H1 (cell line): ENCODE results near the gene CXCL16. TPM values are rescaled to one million over a fixed set of nuclear protein-coding genes. Genes with fewer than 3 reads are reported as not detected.
A peak's percentile ranks its signal among the peaks of the same experiment; 100 is the strongest.

Source experiments
- CTCF ChIA-PET: fragments of 300-600 bp; sonication (Branson Sonifier 250); formaldehyde crosslinking; loops from one replicate; lab custom pipeline; 2021; ENCODE audit not compliant: partially characterized antibody; lab: Charles Lee
- POLR2A ChIA-PET: fragments of 300-600 bp; sonication (Branson Sonifier 250); formaldehyde crosslinking; loops from one replicate; lab custom pipeline; 2021; ENCODE audit warnings: inconsistent platforms; ENCODE audit not compliant: partially characterized antibody; lab: Charles Lee
- DNase-seq, 2 experiments: peaks; one replicate each; pipeline versions ENCODE4 v3.0.0 to v3.0.0-alpha.2; 2010 to 2022; ENCODE audit warnings: low spot score in 2 of 2, low read depth in 1 of 2, mixed read lengths in 1 of 2
- FAIRE-seq: peaks from 2 replicates; lab custom pipeline; 2011; peaks lifted over from hg19 to GRCh38; lab: Jason Lieb, UNC
- H2AFZ ChIP-seq: 2 replicates; pipeline ENCODE4 v1.8.1; 2012; ENCODE audit warnings: low read length, inconsistent platforms
- H2AK5ac ChIP-seq: 2 replicates; pipeline ENCODE4 v1.6.1; 2013; ENCODE audit warnings: low read depth, low read length
- H2BK120ac ChIP-seq: replicated peaks from 2 replicates; pipeline ENCODE3; 2013; ENCODE audit warnings: low read depth, low read length, inconsistent platforms
- H2BK12ac ChIP-seq: 2 replicates; pipeline ENCODE4 v1.6.1; 2013; ENCODE audit warnings: low read depth, low read length
- H2BK15ac ChIP-seq: 2 replicates; pipeline ENCODE4 v1.6.1; 2013; ENCODE audit warnings: low read length
- H2BK20ac ChIP-seq: 2 replicates; pipeline ENCODE4 v1.6.1; 2013; ENCODE audit warnings: low read length
- H2BK5ac ChIP-seq: 2 replicates; pipeline ENCODE4 v1.6.1; 2013; ENCODE audit warnings: low read depth, low read length
- H3K14ac ChIP-seq: 2 replicates; pipeline ENCODE4 v1.6.1; 2013; ENCODE audit warnings: inconsistent platforms; ENCODE audit not compliant: insufficient read length
- H3K18ac ChIP-seq: 2 replicates; pipeline ENCODE4 v1.6.1; 2013; ENCODE audit warnings: low read length; ENCODE audit errors: extremely low read depth
- H3K23ac ChIP-seq: 2 replicates; pipeline ENCODE4 v1.6.1; 2013; ENCODE audit warnings: inconsistent platforms; ENCODE audit not compliant: insufficient read length
- H3K23me2 ChIP-seq: 2 replicates; pipeline ENCODE4 v1.6.1; 2013; ENCODE audit warnings: low read depth, low read length
- H3K27ac ChIP-seq: 2 replicates; pipeline ENCODE4 v1.6.1; 2011; ENCODE audit warnings: low read depth, low read length, inconsistent platforms
- H3K27me3 ChIP-seq, 4 experiments: replicated peaks in 1 of 4; 1 replicate in 1 of 4; 2 replicates in 3 of 4; pipeline versions ENCODE4 v1.6.1 to v1.8.1; 2011 to 2013; ENCODE audit warnings: low read length in 3 of 4, mild to moderate bottlenecking in 3 of 4, inconsistent platforms in 2 of 4, mixed read lengths in 2 of 4, moderate library complexity in 1 of 4; ENCODE audit not compliant: control insufficient read depth in 3 of 4, insufficient read depth in 3 of 4; ENCODE audit errors: extremely low read depth in 1 of 4
- H3K36me3 ChIP-seq, 4 experiments: 2 replicates each; pipeline versions ENCODE4 v1.6.1 to v1.8.1; 2011 to 2013; ENCODE audit warnings: mild to moderate bottlenecking in 4 of 4, low read length in 3 of 4, moderate library complexity in 2 of 4, control low read depth in 1 of 4, inconsistent platforms in 1 of 4; ENCODE audit not compliant: insufficient read depth in 4 of 4, control insufficient read depth in 2 of 4
- H3K4ac ChIP-seq: replicated peaks from 2 replicates; pipeline ENCODE3; 2013; ENCODE audit warnings: low read length, low read depth, mixed read lengths, inconsistent platforms; ENCODE audit not compliant: insufficient read length
- H3K4me1 ChIP-seq, 4 experiments: replicated peaks in 1 of 4; 1 replicate in 1 of 4; 2 replicates in 3 of 4; pipeline versions ENCODE4 v1.6.1 to v1.8.1; 2011 to 2013; ENCODE audit warnings: low read length in 3 of 4, inconsistent platforms in 2 of 4, mixed read lengths in 1 of 4; ENCODE audit not compliant: insufficient read depth in 4 of 4, control insufficient read depth in 3 of 4
- H3K4me2 ChIP-seq, 2 experiments: 2 replicates each; pipeline versions ENCODE4 v1.6.1 to v1.8.1; 2011 to 2013; ENCODE audit warnings: low read depth in 2 of 2, low read length in 2 of 2, control low read depth in 1 of 2, inconsistent platforms in 1 of 2, mild to moderate bottlenecking in 1 of 2; ENCODE audit not compliant: insufficient read depth in 1 of 2
- H3K4me3 ChIP-seq, 4 experiments: fragments of 200-600, 300-600 bp in 1 of 4; sonication (generic), shearing (Covaris generic), sonication (Bioruptor Twin) in 1 of 4; 2 replicates each; pipeline versions ENCODE4 v1.5.1 to v1.8.1; 2011 to 2016; ENCODE audit warnings: low read length in 4 of 4, low read depth in 3 of 4, control low read depth in 2 of 4, inconsistent platforms in 2 of 4, mild to moderate bottlenecking in 2 of 4, mixed read lengths in 1 of 4, moderate library complexity in 1 of 4; ENCODE audit not compliant: insufficient read depth in 2 of 4; ENCODE audit errors: extremely low read depth in 1 of 4
- H3K56ac ChIP-seq: replicated peaks from 2 replicates; pipeline ENCODE3; 2013; ENCODE audit warnings: low read depth, mild to moderate bottlenecking, mixed read lengths, low read length, inconsistent platforms; ENCODE audit not compliant: insufficient read length
- H3K79me1 ChIP-seq: 2 replicates; pipeline ENCODE4 v1.6.1; 2013; ENCODE audit warnings: low read depth, low read length, control low read depth
- H3K79me2 ChIP-seq, 2 experiments: 2 replicates each; pipeline versions ENCODE4 v1.6.1 to v1.8.1; 2012 to 2013; ENCODE audit warnings: low read length in 2 of 2, mild to moderate bottlenecking in 2 of 2, inconsistent platforms in 1 of 2; ENCODE audit not compliant: insufficient read depth in 2 of 2, control insufficient read depth in 1 of 2
- H3K9ac ChIP-seq, 4 experiments: replicated peaks in 1 of 4; 1 replicate in 1 of 4; 2 replicates in 3 of 4; pipeline versions ENCODE4 v1.6.1 to v1.8.1; 2011 to 2013; ENCODE audit warnings: low read depth in 3 of 4, low read length in 3 of 4, control low read depth in 2 of 4, mild to moderate bottlenecking in 2 of 4, moderate library complexity in 2 of 4, inconsistent platforms in 1 of 4; ENCODE audit errors: extremely low read depth in 1 of 4
- H3K9me3 ChIP-seq, 2 experiments: 2 replicates each; pipeline versions ENCODE4 v1.6.1 to v1.8.1; 2012 to 2013; ENCODE audit warnings: mild to moderate bottlenecking in 2 of 2, moderate library complexity in 2 of 2, control low read depth in 1 of 2, inconsistent platforms in 1 of 2, low read depth in 1 of 2, low read length in 1 of 2, mixed read lengths in 1 of 2; ENCODE audit not compliant: insufficient read depth in 2 of 2
- H4K20me1 ChIP-seq, 2 experiments: replicated peaks in 1 of 2; 2 replicates each; pipeline versions ENCODE3 to v1.8.1; 2011 to 2013; ENCODE audit warnings: inconsistent platforms in 2 of 2, low read length in 2 of 2, mild to moderate bottlenecking in 1 of 2; ENCODE audit not compliant: insufficient read depth in 2 of 2, control insufficient read depth in 1 of 2
- H4K5ac ChIP-seq: 2 replicates; pipeline ENCODE4 v1.6.1; 2013; ENCODE audit warnings: low read length, low read depth, mixed read lengths, inconsistent platforms; ENCODE audit not compliant: insufficient read length
- H4K8ac ChIP-seq: 2 replicates; pipeline ENCODE4 v1.8.0; 2013; ENCODE audit warnings: mild to moderate bottlenecking, moderate library complexity, low read length, inconsistent platforms; ENCODE audit not compliant: insufficient read depth; ENCODE audit errors: extremely low read depth
- H4K91ac ChIP-seq: replicated peaks from 2 replicates; pipeline ENCODE3; 2013; ENCODE audit warnings: low read length, mixed read lengths, inconsistent platforms; ENCODE audit not compliant: insufficient read length
- CHD2 ChIP-seq: IDR thresholded peaks from 2 replicates; pipeline ENCODE4 v1.6.1; 2012; ENCODE audit warnings: low read length, improper control_type of control experiment
- HDAC2 ChIP-seq, 2 experiments: fragments of 300-600 bp in 1 of 2; sonication (generic) in 1 of 2; IDR thresholded peaks; 2 replicates each; pipeline ENCODE4 v1.6.1; 2011 to 2012; ENCODE audit warnings: low read depth in 2 of 2, low read length in 2 of 2, mild to moderate bottlenecking in 2 of 2, moderate library complexity in 2 of 2, borderline replicate concordance in 1 of 2, inconsistent platforms in 1 of 2
- SAP30 ChIP-seq: fragments of 300-600 bp; sonication (generic); IDR thresholded peaks from 2 replicates; pipeline ENCODE4 v1.7.1; 2012; ENCODE audit warnings: low read length, moderate library complexity, mild to moderate bottlenecking, inconsistent platforms; ENCODE audit not compliant: insufficient read depth, insufficient replicate concordance
- SP1 ChIP-seq: IDR thresholded peaks from 2 replicates; pipeline ENCODE4 v1.6.1; 2011; ENCODE audit warnings: low read depth, low read length
- TEAD4 ChIP-seq: IDR thresholded peaks from 2 replicates; pipeline ENCODE4 v1.6.1; 2012; ENCODE audit warnings: low read depth, low read length, inconsistent platforms, mixed read lengths
- WGBS, 2 experiments: shearing (Covaris generic) in 1 of 2; methylation state at CpG; one replicate each; pipeline versions ENCODE4 v1.1.6 to v1.1.7; 2013 to 2015; ENCODE audit warnings: low lambda C conversion rate in 2 of 2, mixed read lengths in 2 of 2, inconsistent platforms in 1 of 2, low coverage in 1 of 2, missing lambda C conversion rate in 1 of 2; ENCODE audit not compliant: insufficient replicate concordance in 2 of 2, insufficient coverage in 1 of 2, insufficient read length in 1 of 2; ENCODE audit errors: extremely low coverage in 1 of 2, missing lambda C conversion rate in 1 of 2; 5-methylcytosine and 5-hydroxymethylcytosine counted together
- polyA plus RNA-seq, 7 experiments: library from polyadenylated mRNA; depleted of rRNA in 3 of 7; stranded (reverse) in 5 of 7; unstranded in 2 of 7; fragments of >200 nt in 5 of 7; fragments of 200-250 nt in 2 of 7; gene quantifications; 1 replicate in 5 of 7; 2 replicates in 1 of 7; 4 replicates in 1 of 7; pipeline versions ENCODE4 v1.2.1 to v1.2.3, GENCODE V29; 2011 to 2013; ENCODE audit warnings: missing spikeins in 2 of 7, mixed read lengths in 2 of 7
- total RNA-seq: library from RNA; stranded (reverse); fragmentation: NEBNext Ultra II Directional; extraction: Animal tissue kit (Norgen Biotek cat#: 25700); gene quantifications from 2 replicates; pipeline ENCODE4 v1.2.1, GENCODE V29; 2021

CXCL16 gene
- total and polyA plus RNA-seq, 2 of the 8 experiments (the other 6 are each of a cell fraction or from before 2014, with no cell fraction given) = 3.5 to 4.8 TPM

DNA sequence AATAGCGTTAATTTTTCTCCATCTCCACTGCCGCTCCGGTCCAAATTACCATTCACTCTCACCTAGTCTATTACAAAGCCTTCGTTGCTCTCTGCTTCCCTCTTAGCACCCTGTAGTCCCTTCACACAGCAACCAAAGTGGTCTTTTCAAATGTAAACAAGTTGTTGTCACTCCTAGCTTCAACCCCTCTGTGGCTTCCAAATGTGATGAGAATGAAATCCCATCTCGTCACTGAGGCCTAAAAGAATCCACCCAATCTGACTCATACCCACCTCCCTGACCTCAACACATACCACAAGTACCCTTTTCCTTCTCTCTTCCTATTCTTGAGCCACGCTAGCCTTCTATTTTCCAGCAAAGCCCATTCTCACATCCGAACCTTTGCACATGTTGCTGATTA, 33.6 kb downstream of the CXCL16 start:
- no peak overlapping the region for H2AK5ac ChIP-seq
- WGBS, 2 experiments = 52% methylated on average over 7 of the region's 7 CpGs; no CpG with 5 or more reads in 1 of the 2 experiments
- peak; percentile 88 for FAIRE-seq
- H3K4me3 ChIP-seq = peak overlapping the region in 1 of 4 experiments; percentile 6; a peak in 1 of 8 replicates
- no peak overlapping the region for H3K4ac ChIP-seq
- H4K91ac ChIP-seq = no peak overlapping the region
- no peak overlapping the region for H2AFZ ChIP-seq
- no peak overlapping the region for H4K5ac ChIP-seq
- H3K23ac ChIP-seq = no peak overlapping the region
- no peak overlapping the region for H3K9ac ChIP-seq
- peak overlapping the region; percentile 27 to 34; a peak in 3 of 4 replicates for H3K4me2 ChIP-seq
- CTCF ChIA-PET = interaction anchor here (0.7 to 1.4 kb wide), 2 partner anchors 80 to 140 kb away, joined by 3 to 5 read pairs; partner anchors contain the start of gene VMO1
- no peaks in the 10 kb centered on the region for H3K27me3 ChIP-seq
- peak overlapping the region; percentile 66 for H3K18ac ChIP-seq
- H2BK5ac ChIP-seq = no peak overlapping the region; the same call in 1 of the 2 replicates
- H3K56ac ChIP-seq = no peak overlapping the region
- no peaks in the 10 kb centered on the region for H3K36me3 ChIP-seq
- H3K79me1 ChIP-seq = peaks cover 4% of the 10 kb centered on the region; the same call in 1 of the 2 replicates
- no peak overlapping the region for H4K8ac ChIP-seq
- 0 out of 2 replicates have a peak overlapping the region, but pooled peaks have one; percentile 28 for H2BK20ac ChIP-seq
- peak overlapping the region; percentile 62; the same call in 1 of the 2 replicates for H2BK12ac ChIP-seq
- peaks cover 11% of the 10 kb centered on the region for H3K23me2 ChIP-seq
- H2BK15ac ChIP-seq = no peak overlapping the region
- TF ChIP-seq SAP30 = no peak
- TF ChIP-seq TEAD4 = no peak
- TF ChIP-seq CHD2 = no peak
- TF ChIP-seq SP1 = 0 out of 2 replicates have a peak, but pooled peaks have one; percentile 20
- TF ChIP-seq HDAC2 (IDR thresholded peaks at IDR 0.05; ENCODE audit: borderline replicate concordance in 1 of 2, low read depth in 2 of 2, low read length in 2 of 2) = 0 out of 4 replicates have a peak, but pooled peaks of 1 of the 2 experiments have one; percentile 31
- TF ChIP-seq, all 59 proteins: peak for 2
- peaks cover 4 to 9% of the 10 kb centered on the region in 2 experiments for H4K20me1 ChIP-seq
- H3K4me1 ChIP-seq = peaks cover under 1 to 20% (median 10%) of the 10 kb centered on the region in 4 experiments
- H3K27ac ChIP-seq = no peak overlapping the region
- DNase-seq = no peak
- 0 out of 4 replicates have a peak, but pooled peaks cover 0 to 3% of the 10 kb centered on the region in 2 experiments for H3K9me3 ChIP-seq
- H3K14ac ChIP-seq = no peak overlapping the region
- no peak overlapping the region for H2BK120ac ChIP-seq
- POLR2A ChIA-PET = interaction anchor here (0.7 to 1.5 kb wide), 6 partner anchors 22 to 83 kb away, joined by 3 to 5 read pairs (median 3); partner anchors contain the start of genes ALOX15 and GLTPD2
- H3K79me2 ChIP-seq = peaks cover 21 to 28% of the 10 kb centered on the region in 2 experiments
